Neural cell (in vitro differentiated cells): ENCODE measurements around the gene SYTL3. TPM values are rescaled to one million over a fixed set of nuclear protein-coding genes. Genes with fewer than 3 reads are reported as not detected.

Source experiments
- H2AFZ ChIP-seq: fragments of 200-600, 300-800 bp; sonication (generic), shearing (Covaris generic); 2 replicates; pipeline ENCODE4 v1.6.0; 2014; ENCODE audit warnings: low read depth, mild to moderate bottlenecking, antibody characterized with exemption, low read length, moderate library complexity
- H3F3A ChIP-seq: fragments of 200-600 bp; shearing (Covaris generic); 2 replicates; pipeline ENCODE4 v1.6.1; 2016; ENCODE audit warnings: mild to moderate bottlenecking, moderate library complexity, mixed read lengths, antibody characterized with exemption, low read length; ENCODE audit not compliant: insufficient read depth, poor library complexity, severe bottlenecking
- H3K27ac ChIP-seq: fragments of 200-600, 300-800 bp; sonication (generic), shearing (Covaris generic); 2 replicates; pipeline ENCODE4 v1.5.1; 2014; ENCODE audit warnings: mild to moderate bottlenecking, low read length, moderate library complexity
- H3K27me3 ChIP-seq: fragments of 300-800, 200-600 bp; sonication (generic), shearing (Covaris generic); 2 replicates; pipeline ENCODE4 v1.6.0; 2014; ENCODE audit warnings: mild to moderate bottlenecking, low read depth, low read length, moderate library complexity; ENCODE audit not compliant: insufficient read depth
- H3K36me3 ChIP-seq: fragments of 300-800, 200-600 bp; sonication (generic), shearing (Covaris generic); 2 replicates; pipeline ENCODE4 v1.5.1; 2014; ENCODE audit warnings: mild to moderate bottlenecking, antibody characterized with exemption, low read length, moderate library complexity; ENCODE audit not compliant: insufficient read depth
- H3K4me2 ChIP-seq: fragments of 300-800, 200-600 bp; sonication (generic), shearing (Covaris generic); 2 replicates; pipeline ENCODE4 v1.6.0; 2014; ENCODE audit warnings: mild to moderate bottlenecking, low read length
- H3K4me3 ChIP-seq: fragments of 300-800, 200-600 bp; sonication (generic), shearing (Covaris generic); 2 replicates; pipeline ENCODE4 v1.5.1; 2014; ENCODE audit warnings: mild to moderate bottlenecking, low read length, moderate library complexity
- H3K79me2 ChIP-seq: fragments of 200-600 bp; shearing (Covaris generic); replicated peaks from 2 replicates; pipeline ENCODE4 v1.6.0; 2014; ENCODE audit warnings: mild to moderate bottlenecking, low read length, moderate library complexity; ENCODE audit not compliant: insufficient read depth
- H3K9ac ChIP-seq: fragments of 300-800, 200-600 bp; sonication (generic), shearing (Covaris generic); 2 replicates; pipeline ENCODE4 v1.6.1; 2016; ENCODE audit warnings: mild to moderate bottlenecking, low read length, mixed read lengths
- H3K9me2 ChIP-seq: fragments of 200-600 bp; shearing (Covaris generic); 2 replicates; pipeline ENCODE4 v1.6.1; 2016; ENCODE audit warnings: mild to moderate bottlenecking, low read length, mixed read lengths; ENCODE audit not compliant: insufficient read depth
- H3K9me3 ChIP-seq: fragments of 200-600, 300-800 bp; sonication (generic), shearing (Covaris generic); 2 replicates; pipeline ENCODE4 v1.6.1; 2016; ENCODE audit warnings: mild to moderate bottlenecking, mixed run types, low read length, moderate library complexity, mixed read lengths
- H4K20me1 ChIP-seq: fragments of 200-600 bp; shearing (Covaris generic); 2 replicates; pipeline ENCODE4 v1.6.1; 2016; ENCODE audit warnings: mild to moderate bottlenecking, mixed run types; ENCODE audit not compliant: insufficient read depth
- EP300 ChIP-seq: fragments of 450-650 bp; conservative IDR thresholded peaks from 2 replicates; pipeline ENCODE4 v1.6.1; 2014; ENCODE audit warnings: antibody characterized with exemption, mild to moderate bottlenecking, moderate library complexity; ENCODE audit not compliant: poor library complexity, severe bottlenecking
- EZH2 ChIP-seq: fragments of 200-600, 300-800 bp; shearing (Covaris generic), sonication (generic); IDR thresholded peaks from 2 replicates; pipeline ENCODE4 v1.6.1; 2014; ENCODE audit warnings: antibody characterized with exemption, low read length, borderline replicate concordance, mild to moderate bottlenecking; ENCODE audit not compliant: insufficient read depth, poor library complexity, severe bottlenecking
- MXI1 ChIP-seq: fragments of 450-650 bp; conservative IDR thresholded peaks from 2 replicates; pipeline ENCODE4 v1.6.1; 2014; ENCODE audit warnings: antibody characterized with exemption, mild to moderate bottlenecking; ENCODE audit not compliant: poor library complexity, severe bottlenecking
- POLR2AphosphoS5 ChIP-seq: IDR thresholded peaks from 2 replicates; pipeline ENCODE4 v1.6.1; 2012
- RAD21 ChIP-seq: fragments of 450-650 bp; conservative IDR thresholded peaks from 2 replicates; pipeline ENCODE4 v1.6.1; 2014; ENCODE audit warnings: antibody characterized with exemption, mild to moderate bottlenecking, moderate library complexity
- SMC3 ChIP-seq: fragments of 450-650 bp; conservative IDR thresholded peaks from 2 replicates; pipeline ENCODE4 v1.6.1; 2014; ENCODE audit warnings: antibody characterized with exemption, mild to moderate bottlenecking, moderate library complexity; ENCODE audit not compliant: poor library complexity
- TAF1 ChIP-seq: IDR thresholded peaks from 2 replicates; pipeline ENCODE4 v1.6.1; 2012; ENCODE audit warnings: low read depth
- polyA plus RNA-seq: library from polyadenylated mRNA; depleted of rRNA; stranded (reverse); fragments of >200 nt; gene quantifications from 2 replicates; pipeline ENCODE4 v1.2.3, GENCODE V29; 2014
- TF ChIP-seq, protein P1 (sequence below): IDR thresholded peaks from 2 replicates; pipeline ENCODE4 v1.6.1; 2012; ENCODE audit warnings: borderline replicate concordance
- TF ChIP-seq, protein P2 (sequence below): fragments of 450-650 bp; IDR thresholded peaks from 2 replicates; pipeline ENCODE4 v1.5.1; 2014; ENCODE audit warnings: antibody characterized with exemption, mild to moderate bottlenecking, moderate library complexity; ENCODE audit not compliant: poor library complexity, severe bottlenecking

SYTL3 gene
- polyA plus RNA-seq, 1 donor from 2014 or later = 2.1 TPM

DNA sequence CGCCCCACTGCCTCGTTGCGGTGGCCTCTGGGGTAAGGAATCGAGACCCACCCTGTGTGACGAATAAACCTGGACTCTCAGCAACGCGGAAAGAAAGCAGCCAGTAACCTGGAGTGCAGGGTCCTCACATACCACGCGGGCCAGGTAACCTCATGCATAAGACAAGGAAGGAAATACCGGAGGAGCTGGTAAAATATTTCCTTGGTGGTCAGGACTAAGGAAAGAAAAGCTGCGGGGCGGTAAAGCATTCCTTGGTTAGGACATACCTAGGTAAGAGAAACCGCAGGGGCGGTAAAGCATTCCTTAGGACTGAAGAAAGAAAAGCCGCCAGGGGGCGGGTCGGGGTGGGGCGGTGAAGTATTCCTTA is 80.7 kb downstream of the SYTL3 start:
- Histone ChIP-seq H3K9ac (no peak overlapping the region), H3K4me2 (no peak overlapping the region), H3K27ac (no peak overlapping the region), H3K79me2 (no peaks in the 10 kb centered on the region), H3K9me2 (no peaks in the 10 kb centered on the region), H3K4me3 (no peak overlapping the region), H3K9me3 (no peaks in the 10 kb centered on the region), H3F3A (no peaks in the 10 kb centered on the region), H4K20me1 (no peaks in the 10 kb centered on the region), H2AFZ (no peak overlapping the region), H3K27me3 (no peaks in the 10 kb centered on the region), H3K36me3 (no peaks in the 10 kb centered on the region)
- no peak for TF ChIP-seq MXI1
- no peak for TF ChIP-seq POLR2AphosphoS5
- TF ChIP-seq RAD21 = no peak
- no peak for TF ChIP-seq SMC3

DNA sequence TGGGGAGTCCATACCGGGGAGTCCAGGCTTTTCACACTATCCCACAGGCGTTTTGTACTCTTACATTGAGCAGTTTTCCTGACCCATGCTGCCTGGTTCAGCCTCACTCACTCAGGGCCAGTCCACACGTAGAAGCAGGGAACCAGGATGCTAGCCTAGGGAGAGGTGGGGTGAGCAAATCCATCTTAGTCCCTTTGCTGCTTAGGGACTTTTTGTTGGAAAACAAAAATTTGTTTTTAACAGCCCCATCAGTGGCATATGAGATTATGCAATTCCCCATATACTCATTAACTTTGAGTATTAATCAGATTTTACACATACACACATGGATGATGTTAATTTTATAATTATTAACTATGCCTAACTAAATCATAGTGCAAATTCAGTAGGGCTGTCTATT is 85.2 kb downstream of the SYTL3 start:
- no peak overlapping the region for H3K27ac ChIP-seq

DNA sequence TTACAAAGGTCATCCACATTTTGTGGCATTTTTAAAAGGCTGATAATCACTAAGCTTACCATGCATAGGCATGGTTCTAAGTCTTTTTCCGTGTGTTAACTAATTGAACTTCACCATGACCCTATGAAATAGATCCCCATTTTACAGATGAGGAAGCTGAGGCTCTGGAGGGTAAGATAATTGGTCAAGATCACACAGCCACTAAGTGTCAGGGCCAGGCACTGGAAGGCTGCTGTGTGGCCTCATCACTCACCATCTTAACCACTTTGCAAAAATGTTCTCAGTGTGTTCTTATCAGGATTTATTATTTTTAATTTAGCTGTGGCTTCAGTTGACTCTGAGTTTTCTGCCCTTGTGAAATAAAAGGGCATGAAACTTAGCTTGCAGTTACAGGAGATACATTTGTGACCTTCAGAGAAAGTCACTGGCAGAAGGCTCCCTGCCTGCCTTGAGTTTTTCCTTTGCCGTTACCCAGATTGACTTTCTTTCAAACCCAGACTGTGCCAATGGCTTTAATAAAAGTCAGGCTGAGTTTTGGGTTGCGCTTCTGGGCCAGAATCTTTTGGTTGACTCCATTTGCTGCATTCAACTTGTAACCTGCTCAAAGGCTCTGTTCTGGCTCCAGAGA is 87.3 kb downstream of the SYTL3 start:
- Histone ChIP-seq H3K9me3 (no peaks in the 10 kb centered on the region), H4K20me1 (no peaks in the 10 kb centered on the region), H3K9ac (no peak overlapping the region), H3K27ac (no peak overlapping the region), H2AFZ (no peak overlapping the region), H3K4me2 (no peak overlapping the region), H3K79me2 (no peaks in the 10 kb centered on the region), H3K36me3 (no peaks in the 10 kb centered on the region), H3K4me3 (no peak overlapping the region), H3K9me2 (no peaks in the 10 kb centered on the region), H3K27me3 (no peaks in the 10 kb centered on the region), H3F3A (no peaks in the 10 kb centered on the region)
- TF ChIP-seq SMC3 (no peak), POLR2AphosphoS5 (no peak), RAD21 (no peak), EZH2 (no peak), MXI1 (no peak), TAF1 (no peak), EP300 (no peak)
- TF ChIP-seq, protein P1, sequence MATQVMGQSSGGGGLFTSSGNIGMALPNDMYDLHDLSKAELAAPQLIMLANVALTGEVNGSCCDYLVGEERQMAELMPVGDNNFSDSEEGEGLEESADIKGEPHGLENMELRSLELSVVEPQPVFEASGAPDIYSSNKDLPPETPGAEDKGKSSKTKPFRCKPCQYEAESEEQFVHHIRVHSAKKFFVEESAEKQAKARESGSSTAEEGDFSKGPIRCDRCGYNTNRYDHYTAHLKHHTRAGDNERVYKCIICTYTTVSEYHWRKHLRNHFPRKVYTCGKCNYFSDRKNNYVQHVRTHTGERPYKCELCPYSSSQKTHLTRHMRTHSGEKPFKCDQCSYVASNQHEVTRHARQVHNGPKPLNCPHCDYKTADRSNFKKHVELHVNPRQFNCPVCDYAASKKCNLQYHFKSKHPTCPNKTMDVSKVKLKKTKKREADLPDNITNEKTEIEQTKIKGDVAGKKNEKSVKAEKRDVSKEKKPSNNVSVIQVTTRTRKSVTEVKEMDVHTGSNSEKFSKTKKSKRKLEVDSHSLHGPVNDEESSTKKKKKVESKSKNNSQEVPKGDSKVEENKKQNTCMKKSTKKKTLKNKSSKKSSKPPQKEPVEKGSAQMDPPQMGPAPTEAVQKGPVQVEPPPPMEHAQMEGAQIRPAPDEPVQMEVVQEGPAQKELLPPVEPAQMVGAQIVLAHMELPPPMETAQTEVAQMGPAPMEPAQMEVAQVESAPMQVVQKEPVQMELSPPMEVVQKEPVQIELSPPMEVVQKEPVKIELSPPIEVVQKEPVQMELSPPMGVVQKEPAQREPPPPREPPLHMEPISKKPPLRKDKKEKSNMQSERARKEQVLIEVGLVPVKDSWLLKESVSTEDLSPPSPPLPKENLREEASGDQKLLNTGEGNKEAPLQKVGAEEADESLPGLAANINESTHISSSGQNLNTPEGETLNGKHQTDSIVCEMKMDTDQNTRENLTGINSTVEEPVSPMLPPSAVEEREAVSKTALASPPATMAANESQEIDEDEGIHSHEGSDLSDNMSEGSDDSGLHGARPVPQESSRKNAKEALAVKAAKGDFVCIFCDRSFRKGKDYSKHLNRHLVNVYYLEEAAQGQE = no peak
- TF ChIP-seq, protein P2, sequence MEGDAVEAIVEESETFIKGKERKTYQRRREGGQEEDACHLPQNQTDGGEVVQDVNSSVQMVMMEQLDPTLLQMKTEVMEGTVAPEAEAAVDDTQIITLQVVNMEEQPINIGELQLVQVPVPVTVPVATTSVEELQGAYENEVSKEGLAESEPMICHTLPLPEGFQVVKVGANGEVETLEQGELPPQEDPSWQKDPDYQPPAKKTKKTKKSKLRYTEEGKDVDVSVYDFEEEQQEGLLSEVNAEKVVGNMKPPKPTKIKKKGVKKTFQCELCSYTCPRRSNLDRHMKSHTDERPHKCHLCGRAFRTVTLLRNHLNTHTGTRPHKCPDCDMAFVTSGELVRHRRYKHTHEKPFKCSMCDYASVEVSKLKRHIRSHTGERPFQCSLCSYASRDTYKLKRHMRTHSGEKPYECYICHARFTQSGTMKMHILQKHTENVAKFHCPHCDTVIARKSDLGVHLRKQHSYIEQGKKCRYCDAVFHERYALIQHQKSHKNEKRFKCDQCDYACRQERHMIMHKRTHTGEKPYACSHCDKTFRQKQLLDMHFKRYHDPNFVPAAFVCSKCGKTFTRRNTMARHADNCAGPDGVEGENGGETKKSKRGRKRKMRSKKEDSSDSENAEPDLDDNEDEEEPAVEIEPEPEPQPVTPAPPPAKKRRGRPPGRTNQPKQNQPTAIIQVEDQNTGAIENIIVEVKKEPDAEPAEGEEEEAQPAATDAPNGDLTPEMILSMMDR = no peak

More for the DNA sequence above, 85.2 kb downstream of the SYTL3 start:
- H2AFZ ChIP-seq = no peak overlapping the region
- no peak for TF ChIP-seq TAF1
- no peak for TF ChIP-seq RAD21
- no peak for TF ChIP-seq POLR2AphosphoS5
- TF ChIP-seq SMC3 = no peak
- no peaks in the 10 kb centered on the region for H3F3A ChIP-seq
- no peaks in the 10 kb centered on the region for H3K9me3 ChIP-seq
- H4K20me1 ChIP-seq = no peaks in the 10 kb centered on the region
- no peak overlapping the region for H3K9ac ChIP-seq
- no peak overlapping the region for H3K4me3 ChIP-seq
- H3K9me2 ChIP-seq = no peaks in the 10 kb centered on the region
- no peaks in the 10 kb centered on the region for H3K36me3 ChIP-seq
- no peak overlapping the region for H3K4me2 ChIP-seq
- H3K79me2 ChIP-seq = no peaks in the 10 kb centered on the region
- H3K27me3 ChIP-seq = no peaks in the 10 kb centered on the region
